K562 (cell line): ENCODE results near the gene TBC1D2B. TPM values are rescaled to one million over a fixed set of nuclear protein-coding genes. Genes with fewer than 3 reads are reported as not detected.
"Not testable (repeated sequence)": the region's sequence is repeated elsewhere in the genome, so short reads cannot be mapped to it uniquely, and the experiment has no call there.

Experiments
- ATAC-seq: fragments of 200-7000 bp; cut with Tn5 transposase; 3 replicates; pipeline ENCODE4 v1.9.1; 2020; ENCODE audit warnings: moderate library complexity
- BruUV-seq: library from RNA; stranded (reverse); fragments of 400-500 nt; replicated peaks from 2 replicates; lab custom pipeline; 2021; lab: Mats Ljungman, UMichigan
- CTCF ChIA-PET: fragments of 300-600 bp; formaldehyde crosslinking; extraction: SDS; loops from one replicate; lab custom pipeline; 2021; ENCODE audit warnings: low intra/inter-chr PET ratio; lab: Yijun Ruan, JAX
- POLR2A ChIA-PET: fragments of 300-600, 350-650 bp; sonication (Branson Sonifier 250); formaldehyde crosslinking; extraction: SDS; loops from one replicate; lab custom pipeline; 2021; ENCODE audit warnings: antibody characterized with exemption, inconsistent platforms; lab: Yijun Ruan, JAX
- DNase-seq, 4 experiments: peaks; one replicate each; pipeline versions ENCODE4 v3.0.0 to v3.0.0-alpha.2; 2011 to 2018; ENCODE audit warnings: low spot score in 3 of 4, mixed read lengths in 3 of 4; ENCODE audit errors: extremely low read depth in 1 of 4
- FAIRE-seq: peaks from 2 replicates; lab custom pipeline; 2011; peaks lifted over from hg19 to GRCh38; lab: Jason Lieb, UNC
- H2AFZ ChIP-seq: 2 replicates; pipeline ENCODE4 v1.6.0; 2011; ENCODE audit warnings: low read depth, low read length, control low read depth, inconsistent platforms
- H3K27ac ChIP-seq: fragments of 200-600 bp; 3 replicates; pipeline ENCODE4 v1.8.0; 2011; ENCODE audit warnings: low read depth, mild to moderate bottlenecking, control low read depth, inconsistent platforms, low read length, moderate library complexity, mixed read lengths; ENCODE audit errors: extremely low read depth
- H3K27me3 ChIP-seq, 2 experiments: fragments of 300-600 bp in 1 of 2; 2 replicates in 1 of 2; 3 replicates in 1 of 2; pipeline versions ENCODE4 v1.6.0 to v1.8.0; 2011; ENCODE audit warnings: inconsistent platforms in 2 of 2, low read length in 2 of 2, mild to moderate bottlenecking in 1 of 2, mixed read lengths in 1 of 2, moderate library complexity in 1 of 2; ENCODE audit not compliant: control insufficient read depth in 2 of 2, insufficient read depth in 2 of 2
- H3K36me3 ChIP-seq: fragments of 300-600 bp; 3 replicates; pipeline ENCODE4 v1.8.0; 2011; ENCODE audit warnings: mild to moderate bottlenecking, low read length, inconsistent platforms; ENCODE audit not compliant: control insufficient read depth, insufficient read depth
- H3K4me1 ChIP-seq, 2 experiments: fragments of 200-600 bp in 1 of 2; replicated peaks in 1 of 2; 2 replicates in 1 of 2; 3 replicates in 1 of 2; pipeline versions ENCODE4 v1.5.1 to v1.8.0; 2011; ENCODE audit warnings: inconsistent platforms in 2 of 2, low read length in 2 of 2, mild to moderate bottlenecking in 1 of 2, mixed read lengths in 1 of 2, moderate library complexity in 1 of 2; ENCODE audit not compliant: control insufficient read depth in 2 of 2, insufficient read depth in 2 of 2
- H3K4me2 ChIP-seq: 2 replicates; pipeline ENCODE4 v1.6.1; 2011; ENCODE audit warnings: low read length, control low read depth, inconsistent platforms, mixed read lengths; ENCODE audit not compliant: insufficient read depth
- H3K4me3 ChIP-seq: fragments of 200-600 bp; sonication (generic), shearing (Covaris generic); 2 replicates; pipeline ENCODE4 v1.5.1; 2016; ENCODE audit warnings: control low read depth, inconsistent platforms
- H3K79me2 ChIP-seq: fragments of 200-600 bp; 3 replicates; pipeline ENCODE4 v1.8.0; 2011; ENCODE audit warnings: low read length, inconsistent platforms; ENCODE audit not compliant: control insufficient read depth, insufficient read depth
- H3K9ac ChIP-seq, 2 experiments: 2 replicates each; pipeline versions ENCODE4 v1.6.0 to v1.6.1; 2011; ENCODE audit warnings: low read depth in 2 of 2, low read length in 2 of 2, control low read depth in 1 of 2, inconsistent platforms in 1 of 2, mild to moderate bottlenecking in 1 of 2, mixed read lengths in 1 of 2; ENCODE audit not compliant: insufficient read depth in 1 of 2
- H3K9me1 ChIP-seq: one replicate; pipeline ENCODE4 v1.6.0; 2011; ENCODE audit warnings: inconsistent platforms, mild to moderate bottlenecking, low read length, moderate library complexity; ENCODE audit not compliant: control insufficient read depth, insufficient read depth
- H3K9me3 ChIP-seq: replicated peaks from 2 replicates; pipeline ENCODE4 v1.5.1; 2011; ENCODE audit warnings: low read depth, low read length, inconsistent platforms; ENCODE audit not compliant: control insufficient read depth, insufficient read depth
- H4K20me1 ChIP-seq: replicated peaks from 2 replicates; pipeline ENCODE4 v1.6.1; 2011; ENCODE audit warnings: low read length, inconsistent platforms, mixed read lengths; ENCODE audit not compliant: control insufficient read depth, insufficient read depth
- CBFA2T2 ChIP-seq: fragments of 450-650 bp; conservative IDR thresholded peaks from 2 replicates; pipeline ENCODE4 v1.6.1; 2017; ENCODE audit warnings: mild to moderate bottlenecking
- CCNT2 ChIP-seq: IDR thresholded peaks from 2 replicates; pipeline ENCODE4 v1.6.1; 2011; ENCODE audit warnings: borderline replicate concordance, low read depth, mild to moderate bottlenecking, moderate library complexity, mixed read lengths, low read length; ENCODE audit not compliant: insufficient read length; ENCODE audit errors: extremely low read depth
- CHAMP1 ChIP-seq: fragments of 450-650 bp; IDR thresholded peaks from 2 replicates; pipeline ENCODE4 v1.6.1; 2016; ENCODE audit warnings: mild to moderate bottlenecking
- EWSR1 ChIP-seq: fragments of 450-650 bp; IDR thresholded peaks from 2 replicates; pipeline ENCODE4 v1.6.1; 2018; ENCODE audit warnings: borderline replicate concordance, mild to moderate bottlenecking, low read depth, moderate library complexity; ENCODE audit not compliant: partially characterized antibody
- HNRNPH1 ChIP-seq: fragments of 200-400 bp; formaldehyde crosslinking; optimal IDR thresholded peaks from 2 replicates; pipeline ENCODE3; 2017; ENCODE audit warnings: low read depth, mild to moderate bottlenecking, low read length, moderate library complexity
- HNRNPUL1 ChIP-seq: fragments of 200-400 bp; formaldehyde crosslinking; IDR thresholded peaks from 2 replicates; pipeline ENCODE4 v1.6.1; 2017; ENCODE audit warnings: low read length
- NR2C2 ChIP-seq, 2 experiments: fragments of 200-800 bp in 1 of 2; sonication (Bioruptor generic) in 1 of 2; sonication (generic) in 1 of 2; formaldehyde crosslinking in 1 of 2; IDR thresholded peaks; 2 replicates each; pipeline versions ENCODE4 v1.6.1 to v1.8.0; 2016 to 2022; ENCODE audit warnings: mild to moderate bottlenecking in 1 of 2, missing compliant biosample characterization in 1 of 2, missing genetic modification characterization in 1 of 2, missing genetic modification reagents in 1 of 2
- TSC22D4 ChIP-seq: fragments of 450-650 bp; IDR thresholded peaks from 2 replicates; pipeline ENCODE4 v1.6.1; 2016; ENCODE audit warnings: missing genetic modification characterization, missing biosample characterization, control low read depth
- ZNF507 ChIP-seq: conservative IDR thresholded peaks from 2 replicates; pipeline ENCODE4 v1.6.1; 2017; ENCODE audit warnings: missing genetic modification characterization, missing compliant biosample characterization
- WGBS: fragments of 100-300 bp; shearing (Covaris generic); methylation state at CpG from one replicate; pipeline ENCODE4 v1.1.6; 2016; ENCODE audit warnings: low coverage, mixed read lengths; ENCODE audit not compliant: insufficient coverage; ENCODE audit errors: missing lambda C conversion rate; 5-methylcytosine and 5-hydroxymethylcytosine counted together
- in situ Hi-C: fragments of 300-500 bp; cut with MboI; formaldehyde crosslinking; loops from 4 replicates; pipeline ENCODE4 v1.15.0; 2018; ENCODE audit warnings: inconsistent platforms, mixed read lengths
- intact Hi-C: fragments of 100-400 bp; cut with micrococcal nuclease; formaldehyde crosslinking; loops from 2 replicates; pipeline ENCODE4 v1.14.2; 2022
- polyA plus RNA-seq, 8 experiments: library from polyadenylated mRNA; depleted of rRNA in 4 of 8; stranded (reverse) in 5 of 8; unstranded in 3 of 8; fragments of >200 nt; fragmentation: Nextera tagmentation in 2 of 8; fragmentation: Illumina TruSeq in 1 of 8; extraction: Ambion mirVana in 2 of 8; extraction: Trizol in 1 of 8; gene quantifications; 2 replicates each; pipeline versions ENCODE4 v1.2.1 to v1.2.3, GENCODE V29; 2011 to 2014; ENCODE audit warnings: inconsistent platforms in 1 of 8, missing spikeins in 1 of 8
- total RNA-seq, 7 experiments: library from RNA; depleted of rRNA in 6 of 7; stranded (reverse); fragments of >200 nt in 6 of 7; fragmentation: Illumina TruSeq in 2 of 7; extraction: Trizol in 2 of 7; gene quantifications; 2 replicates each; pipeline versions ENCODE4 v1.2.1 to v1.2.3, GENCODE V29; 2011 to 2021; ENCODE audit warnings: low replicate concordance in 1 of 7
- TF ChIP-seq, protein P1 (sequence below): fragments of 250-450 bp; sonication (Bioruptor Pico); IDR thresholded peaks from 2 replicates; pipeline ENCODE4 v1.6.1; 2021; ENCODE audit warnings: mild to moderate bottlenecking
- TF ChIP-seq, protein P2 (sequence below): fragments of 250-450 bp; sonication (Bioruptor Pico); IDR thresholded peaks from 2 replicates; pipeline ENCODE4 v1.5.0; 2021

TBC1D2B gene
- total and polyA plus RNA-seq, 9 of the 15 experiments (the other 6 are each of a cell fraction or from before 2014, with no cell fraction given) = 0.15 to 16.3 (median 8.9) TPM

DNA sequence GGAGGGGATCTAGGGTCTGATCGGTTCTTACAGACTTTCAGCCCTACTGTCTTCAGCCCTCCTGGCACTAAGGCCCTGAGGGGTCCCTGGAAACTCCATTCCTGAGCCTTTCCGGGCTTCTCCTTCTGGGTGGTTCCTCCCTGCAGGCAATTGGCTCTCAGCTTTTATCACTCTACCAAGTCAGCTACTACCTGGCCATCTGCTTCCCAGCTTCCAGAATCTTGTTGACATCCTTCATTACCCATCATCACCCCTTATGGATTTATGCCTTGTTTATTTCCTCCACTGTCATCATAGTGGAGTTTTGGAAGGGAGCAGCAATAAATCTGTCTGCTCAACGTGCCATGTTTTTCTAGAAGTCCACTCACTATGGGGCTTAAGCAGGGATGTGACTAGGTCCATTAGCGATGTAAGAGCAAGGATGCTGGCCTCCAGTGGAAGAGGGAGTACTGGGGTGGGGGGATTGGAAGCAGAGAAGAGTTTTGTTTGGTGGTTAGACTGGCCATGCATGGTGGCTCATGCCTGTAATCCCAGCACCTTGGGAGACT lies 106.6 kb downstream of the TBC1D2B start:
- intact Hi-C loops, H3K4me2 ChIP-seq, H3K4me1 ChIP-seq, CTCF ChIA-PET, H3K9ac ChIP-seq, H3K36me3 ChIP-seq, in situ Hi-C loops, H4K20me1 ChIP-seq, BruUV-seq, H3K4me3 ChIP-seq, ATAC-seq, H3K9me3 ChIP-seq, H3K9me1 ChIP-seq, H2AFZ ChIP-seq, H3K27ac ChIP-seq, DNase-seq, FAIRE-seq, H3K79me2 ChIP-seq: not testable (repeated sequence)
- WGBS = 0% methylated on average over 2 of the region's 4 CpGs
- peaks cover 7 to 26% of the 10 kb centered on the region in 2 experiments; a peak in 3 of 5 replicates for H3K27me3 ChIP-seq
- POLR2A ChIA-PET = interaction anchor here (0.7 kb wide), 1 partner anchor 140 kb away, joined by 3 read pairs; no protein-coding TSS in a partner anchor

DNA sequence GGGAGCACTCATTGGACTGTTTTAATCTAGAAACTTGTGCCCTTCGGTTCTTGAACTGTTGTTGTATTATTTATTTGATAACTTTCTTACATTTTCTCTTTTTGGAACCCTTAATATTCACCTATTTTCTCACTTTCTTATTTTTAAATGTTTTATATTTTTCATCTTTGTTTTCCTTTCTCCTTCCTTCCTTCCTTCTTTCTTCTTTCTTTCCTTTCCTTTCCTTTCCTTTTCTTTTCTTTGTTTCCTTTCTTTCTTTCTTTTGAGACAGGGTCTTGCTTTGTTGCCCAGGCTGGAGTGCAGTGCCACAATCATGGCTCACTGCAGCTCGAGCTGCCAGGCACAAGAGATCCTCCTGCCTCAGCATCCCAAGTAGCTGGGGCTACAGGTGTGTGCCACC lies 108.5 kb downstream of the TBC1D2B start:
- Histone ChIP-seq H3K9me3 (no peaks in the 10 kb centered on the region), H4K20me1 (no peaks in the 10 kb centered on the region), H3K9ac (no peak overlapping the region), H3K9me1 (no peaks in the 10 kb centered on the region), H3K36me3 (no peaks in the 10 kb centered on the region), H3K27ac (no peak overlapping the region), H3K4me1 (no peaks in the 10 kb centered on the region), H2AFZ (no peak overlapping the region), H3K27me3 (peaks cover 0 to 10% of the 10 kb centered on the region in 2 experiments; a peak in 2 of 5 replicates), H3K79me2 (no peaks in the 10 kb centered on the region), H3K4me3 (no peak overlapping the region), H3K4me2 (no peak overlapping the region)
- no TSS peak for BruUV-seq
- in situ Hi-C loops (no loop called here), intact Hi-C loops (no loop called here)
- TF ChIP-seq CBFA2T2 = no peak
- TF ChIP-seq, protein P1, sequence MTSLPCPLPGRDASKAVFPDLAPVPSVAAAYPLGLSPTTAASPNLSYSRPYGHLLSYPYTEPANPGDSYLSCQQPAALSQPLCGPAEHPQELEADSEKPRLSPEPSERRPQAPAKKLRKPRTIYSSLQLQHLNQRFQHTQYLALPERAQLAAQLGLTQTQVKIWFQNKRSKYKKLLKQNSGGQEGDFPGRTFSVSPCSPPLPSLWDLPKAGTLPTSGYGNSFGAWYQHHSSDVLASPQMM (CRISPR knock-in tag) = no peak
- no peak for TF ChIP-seq NR2C2 (CRISPR knock-in tag; IDR thresholded peaks at IDR 0.05)
- TF ChIP-seq NR2C2 (tag; IDR thresholded peaks at IDR 0.05) = no peak
- TF ChIP-seq HNRNPUL1 = no peak
- TF ChIP-seq EWSR1 = no peak
- TF ChIP-seq TSC22D4 (tag) = no peak
- TF ChIP-seq CHAMP1 = no peak
- TF ChIP-seq, protein P2, sequence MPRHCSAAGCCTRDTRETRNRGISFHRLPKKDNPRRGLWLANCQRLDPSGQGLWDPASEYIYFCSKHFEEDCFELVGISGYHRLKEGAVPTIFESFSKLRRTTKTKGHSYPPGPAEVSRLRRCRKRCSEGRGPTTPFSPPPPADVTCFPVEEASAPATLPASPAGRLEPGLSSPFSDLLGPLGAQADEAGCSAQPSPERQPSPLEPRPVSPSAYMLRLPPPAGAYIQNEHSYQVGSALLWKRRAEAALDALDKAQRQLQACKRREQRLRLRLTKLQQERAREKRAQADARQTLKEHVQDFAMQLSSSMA (CRISPR knock-in tag) = no peak
- TF ChIP-seq HNRNPH1 = no peak
- no peak for TF ChIP-seq CCNT2
- no peak for TF ChIP-seq ZNF507 (tag)
- no peak for DNase-seq
- ChIA-PET POLR2A (no interaction called here), CTCF (no interaction called here)
- no peak for FAIRE-seq
- no peak for ATAC-seq
- WGBS = 0% methylated on average over 2 of the region's 2 CpGs
